Measurements from ENCODE around the gene OBSCN.

OBSCN gene

GRCh38 chr1:228398741-228399461 lies 191.1 kb downstream of the OBSCN start:
- Histone ChIP-seq H3K36me3 (ENCODE audit: control insufficient read depth, insufficient read depth, low read length) (peaks cover 89% of the 10 kb centered on the region), H3K27me3 (ENCODE audit: control insufficient read depth, insufficient read depth, low read length) (no peaks in the 10 kb centered on the region)

GRCh38 chr1:228399531-228400236 lies 191.8 kb downstream of the OBSCN start:
- Histone ChIP-seq H3K4me3 (ENCODE audit: low read depth, low read length) (no peak overlapping the region), H3K27me3 (ENCODE audit: control insufficient read depth, insufficient read depth, low read length) (no peaks in the 10 kb centered on the region), H3K9ac (ENCODE audit: low read depth, low read length) (no peak overlapping the region), H3K9me3 (ENCODE audit: control insufficient read depth, insufficient read depth, low read length) (no peaks in the 10 kb centered on the region), H3K36me3 (ENCODE audit: control insufficient read depth, insufficient read depth, low read length) (peaks cover 89% of the 10 kb centered on the region), H3K27ac (ENCODE audit: low read depth, low read length) (no peak overlapping the region), H3K4me1 (ENCODE audit: control insufficient read depth, insufficient read depth, low read length) (no peaks in the 10 kb centered on the region)

More at GRCh38 chr1:228398741-228399461, 191.1 kb downstream of the OBSCN start:
- Histone ChIP-seq H3K27ac (ENCODE audit: low read depth, low read length) (no peak overlapping the region), H3K9ac (ENCODE audit: low read depth, low read length) (no peak overlapping the region), H3K4me1 (ENCODE audit: control insufficient read depth, insufficient read depth, low read length) (no peaks in the 10 kb centered on the region), H3K9me3 (ENCODE audit: control insufficient read depth, insufficient read depth, low read length) (no peaks in the 10 kb centered on the region), H3K4me3 (ENCODE audit: low read depth, low read length) (no peak overlapping the region)

- H3K4me1 ChIP-seq (ENCODE audit: control insufficient read depth, insufficient read depth, low read length), result 0 out of 2 replicates have a peak, but pooled peaks cover 5% of the 10 kb centered on the region
- H3K9me3 ChIP-seq (ENCODE audit: control insufficient read depth, insufficient read depth, low read length), result no peaks in the 10 kb centered on the region
- H3K27me3 ChIP-seq (ENCODE audit: control insufficient read depth, insufficient read depth, low read length), result no peaks in the 10 kb centered on the region
- no peak overlapping the region for H3K4me3 ChIP-seq (ENCODE audit: low read depth, low read length)
- no peak overlapping the region for H3K27ac ChIP-seq (ENCODE audit: low read depth, low read length)
- H3K36me3 ChIP-seq (ENCODE audit: control insufficient read depth, insufficient read depth, low read length), result peaks cover 84% of the 10 kb centered on the region
- H3K9ac ChIP-seq (ENCODE audit: low read depth, low read length), result no peak overlapping the region
Measured at GRCh38 chr1:228400237-228400651, 192.4 kb downstream of the OBSCN start.

GRCh38 chr1:228400692-228401454 lies 193.0 kb downstream of the OBSCN start:
- H3K27me3 ChIP-seq (ENCODE audit: control insufficient read depth, insufficient read depth, low read length), result no peaks in the 10 kb centered on the region
- H3K9me3 ChIP-seq (ENCODE audit: control insufficient read depth, insufficient read depth, low read length), result no peaks in the 10 kb centered on the region
- H3K4me1 ChIP-seq (ENCODE audit: control insufficient read depth, insufficient read depth, low read length), result 0 out of 2 replicates have a peak, but pooled peaks cover 8% of the 10 kb centered on the region
- no peak overlapping the region for H3K9ac ChIP-seq (ENCODE audit: low read depth, low read length)
- H3K4me3 ChIP-seq (ENCODE audit: low read depth, low read length), result no peak overlapping the region
- peaks cover 77% of the 10 kb centered on the region for H3K36me3 ChIP-seq (ENCODE audit: control insufficient read depth, insufficient read depth, low read length)
- H3K27ac ChIP-seq (ENCODE audit: low read depth, low read length), result no peak overlapping the region

- H3K4me3 ChIP-seq (ENCODE audit: low read depth, low read length), result no peak overlapping the region
- H3K9me3 ChIP-seq (ENCODE audit: control insufficient read depth, insufficient read depth, low read length), result no peaks in the 10 kb centered on the region
- H3K27ac ChIP-seq (ENCODE audit: low read depth, low read length), result no peak overlapping the region
- 0 out of 2 replicates have a peak, but pooled peaks cover 8% of the 10 kb centered on the region for H3K4me1 ChIP-seq (ENCODE audit: control insufficient read depth, insufficient read depth, low read length)
- H3K36me3 ChIP-seq (ENCODE audit: control insufficient read depth, insufficient read depth, low read length), result peaks cover 66% of the 10 kb centered on the region
- no peaks in the 10 kb centered on the region for H3K27me3 ChIP-seq (ENCODE audit: control insufficient read depth, insufficient read depth, low read length)
- no peak overlapping the region for H3K9ac ChIP-seq (ENCODE audit: low read depth, low read length)
Measured at GRCh38 chr1:228401782-228402640, 194.2 kb downstream of the OBSCN start.

GRCh38 chr1:228402641-228403025 lies 194.8 kb downstream of the OBSCN start:
- no peak overlapping the region for H3K4me3 ChIP-seq (ENCODE audit: low read depth, low read length)
- H3K9me3 ChIP-seq (ENCODE audit: control insufficient read depth, insufficient read depth, low read length), result no peaks in the 10 kb centered on the region
- H3K27ac ChIP-seq (ENCODE audit: low read depth, low read length), result no peak overlapping the region
- H3K27me3 ChIP-seq (ENCODE audit: control insufficient read depth, insufficient read depth, low read length), result no peaks in the 10 kb centered on the region
- H3K9ac ChIP-seq (ENCODE audit: low read depth, low read length), result no peak overlapping the region
- peaks cover 61% of the 10 kb centered on the region for H3K36me3 ChIP-seq (ENCODE audit: control insufficient read depth, insufficient read depth, low read length)
- H3K4me1 ChIP-seq (ENCODE audit: control insufficient read depth, insufficient read depth, low read length), result 0 out of 2 replicates have a peak, but pooled peaks cover 8% of the 10 kb centered on the region

GRCh38 chr1:228403231-228403631 lies 195.4 kb downstream of the OBSCN start:
- no peaks in the 10 kb centered on the region for H3K9me3 ChIP-seq (ENCODE audit: control insufficient read depth, insufficient read depth, low read length)
- H3K4me1 ChIP-seq (ENCODE audit: control insufficient read depth, insufficient read depth, low read length), result peaks cover 13% of the 10 kb centered on the region; the same call in 1 of the 2 replicates
- no peak overlapping the region for H3K4me3 ChIP-seq (ENCODE audit: low read depth, low read length)
- H3K36me3 ChIP-seq (ENCODE audit: control insufficient read depth, insufficient read depth, low read length), result peaks cover 55% of the 10 kb centered on the region
- 0 out of 2 replicates have a peak, but pooled peaks cover 2% of the 10 kb centered on the region for H3K27me3 ChIP-seq (ENCODE audit: control insufficient read depth, insufficient read depth, low read length)
- no peak overlapping the region for H3K9ac ChIP-seq (ENCODE audit: low read depth, low read length)
- no peak overlapping the region for H3K27ac ChIP-seq (ENCODE audit: low read depth, low read length)

- H3K9ac ChIP-seq (ENCODE audit: low read depth, low read length), result no peak overlapping the region
Measured at GRCh38 chr1:228404107-228404720, 196.4 kb downstream of the OBSCN start.

GRCh38 chr1:228405200-228405978 lies 197.5 kb downstream of the OBSCN start:
- H3K9me3 ChIP-seq (ENCODE audit: control insufficient read depth, insufficient read depth, low read length), result no peaks in the 10 kb centered on the region
- peaks cover 17% of the 10 kb centered on the region; the same call in 1 of the 2 replicates for H3K4me1 ChIP-seq (ENCODE audit: control insufficient read depth, insufficient read depth, low read length)
- peak overlapping the region; percentile 61 for H3K9ac ChIP-seq (ENCODE audit: low read depth, low read length)
- peaks cover 36% of the 10 kb centered on the region for H3K36me3 ChIP-seq (ENCODE audit: control insufficient read depth, insufficient read depth, low read length)
- 0 out of 2 replicates have a peak, but pooled peaks cover 2% of the 10 kb centered on the region for H3K27me3 ChIP-seq (ENCODE audit: control insufficient read depth, insufficient read depth, low read length)
- peak overlapping the region; percentile 97 for H3K4me3 ChIP-seq (ENCODE audit: low read depth, low read length)
- H3K27ac ChIP-seq (ENCODE audit: low read depth, low read length), result no peak overlapping the region

More at GRCh38 chr1:228404107-228404720, 196.4 kb downstream of the OBSCN start:
- Histone ChIP-seq H3K36me3 (ENCODE audit: control insufficient read depth, insufficient read depth, low read length) (peaks cover 45% of the 10 kb centered on the region), H3K4me3 (ENCODE audit: low read depth, low read length) (peak overlapping the region; percentile 97; the same call in 1 of the 2 replicates), H3K9me3 (ENCODE audit: control insufficient read depth, insufficient read depth, low read length) (no peaks in the 10 kb centered on the region), H3K27ac (ENCODE audit: low read depth, low read length) (no peak overlapping the region), H3K27me3 (ENCODE audit: control insufficient read depth, insufficient read depth, low read length) (0 out of 2 replicates have a peak, but pooled peaks cover 2% of the 10 kb centered on the region), H3K4me1 (ENCODE audit: control insufficient read depth, insufficient read depth, low read length) (peaks cover 17% of the 10 kb centered on the region; the same call in 1 of the 2 replicates)

Measured in HUES48 (cell line).